PC-3 (cell line): Measurements from ENCODE around the gene PKNOX2. TPM values are rescaled to one million over a fixed set of nuclear protein-coding genes. Genes with fewer than 3 reads are reported as not detected.
A peak's percentile ranks its signal among the peaks of the same experiment; 100 is the strongest.

Source experiments
- ATAC-seq: fragments of 200-7000 bp; cut with Tn5 transposase; 2 replicates; pipeline ENCODE4 v1.9.1; 2020; ENCODE audit warnings: mild to moderate bottlenecking, moderate library complexity
- BruUV-seq: library from RNA; stranded (reverse); fragments of 400-500 nt; replicated peaks from 2 replicates; lab custom pipeline; 2021; lab: Mats Ljungman, UMichigan
- CTCF ChIA-PET: fragments of 300-600 bp; sonication (Branson Sonifier 250); formaldehyde crosslinking; loops from one replicate; lab custom pipeline; 2022; ENCODE audit warnings: antibody characterized with exemption; lab: Charles Lee
- POLR2A ChIA-PET: fragments of 300-600 bp; sonication (Branson Sonifier 250); formaldehyde crosslinking; loops from one replicate; lab custom pipeline; 2022; ENCODE audit warnings: antibody characterized with exemption; ENCODE audit not compliant: unreplicated experiment; lab: Charles Lee
- DNase-seq: peaks from one replicate; pipeline ENCODE4 v3.0.0-alpha.2; 2015
- H2AFZ ChIP-seq: fragments of 300-600 bp; sonication (generic); 2 replicates; pipeline ENCODE4 v1.6.0; 2016; ENCODE audit warnings: antibody characterized with exemption, low read length
- H3F3A ChIP-seq: fragments of 300-600 bp; sonication (generic); one replicate; pipeline ENCODE4 v1.6.0; 2017; ENCODE audit warnings: antibody characterized with exemption, low read length, control low read depth, mild to moderate bottlenecking; ENCODE audit not compliant: unreplicated experiment
- H3K27ac ChIP-seq: fragments of 300-600 bp; sonication (generic); 2 replicates; pipeline ENCODE4 v1.5.1; 2016; ENCODE audit warnings: mild to moderate bottlenecking, low read length
- H3K27me3 ChIP-seq: fragments of 300-600 bp; sonication (generic); 2 replicates; pipeline ENCODE4 v1.6.1; 2016; ENCODE audit warnings: low read length, mixed read lengths
- H3K36me3 ChIP-seq: fragments of 300-600 bp; sonication (generic); 2 replicates; pipeline ENCODE4 v1.6.1; 2016; ENCODE audit warnings: low read depth, mixed run types, low read length, mixed read lengths
- H3K4me1 ChIP-seq: fragments of 300-600 bp; sonication (generic); 2 replicates; pipeline ENCODE4 v1.5.1; 2016; ENCODE audit warnings: low read length; ENCODE audit not compliant: insufficient read depth
- H3K4me2 ChIP-seq: fragments of 300-600 bp; sonication (generic); 2 replicates; pipeline ENCODE4 v1.6.0; 2016; ENCODE audit warnings: low read length
- H3K4me3 ChIP-seq: fragments of 300-600 bp; sonication (generic); 2 replicates; pipeline ENCODE4 v1.5.1; 2016; ENCODE audit warnings: mild to moderate bottlenecking, low read length, mixed read lengths
- H3K79me2 ChIP-seq: fragments of 300-600 bp; sonication (generic); 2 replicates; pipeline ENCODE4 v1.6.1; 2017; ENCODE audit warnings: low read length, mixed read lengths
- H3K9ac ChIP-seq: fragments of 300-600 bp; sonication (generic); 2 replicates; pipeline ENCODE4 v1.6.0; 2016; ENCODE audit warnings: mild to moderate bottlenecking, low read length
- H3K9me2 ChIP-seq: fragments of 300-600 bp; sonication (generic); replicated peaks from 2 replicates; pipeline ENCODE4 v1.6.1; 2016; ENCODE audit warnings: mixed run types, low read length, mixed read lengths
- H3K9me3 ChIP-seq: fragments of 300-600 bp; sonication (generic); 2 replicates; pipeline ENCODE4 v1.6.1; 2016; ENCODE audit warnings: low read length, mixed read lengths
- H4K20me1 ChIP-seq: fragments of 300-600 bp; sonication (generic); 2 replicates; pipeline ENCODE4 v1.6.1; 2016; ENCODE audit warnings: low read length, mixed read lengths
- EZH2 ChIP-seq: fragments of 300-600 bp; sonication (generic); IDR thresholded peaks from one replicate; pipeline ENCODE4 v1.6.1; 2017; ENCODE audit warnings: antibody characterized with exemption, mild to moderate bottlenecking, low read length; ENCODE audit not compliant: unreplicated experiment
- EZH2phosphoT487 ChIP-seq: fragments of 300-600 bp; sonication (generic); IDR thresholded peaks from 2 replicates; pipeline ENCODE4 v1.6.1; 2018; ENCODE audit warnings: mild to moderate bottlenecking, antibody characterized with exemption, low read length, borderline replicate concordance
- intact Hi-C: fragments of 100-400 bp; cut with micrococcal nuclease; formaldehyde crosslinking; loops from 2 replicates; pipeline ENCODE4 v1.9.0; 2023
- total RNA-seq: library from RNA; depleted of rRNA; stranded (reverse); fragments of >200 nt; gene quantifications from 2 replicates; pipeline ENCODE4 v1.2.3, GENCODE V29; 2014
- TF ChIP-seq, protein P1 (sequence below): fragments of 300-600 bp; sonication (generic); conservative IDR thresholded peaks from 2 replicates; pipeline ENCODE4 v1.5.1; 2017; ENCODE audit warnings: antibody characterized with exemption, low read depth, mild to moderate bottlenecking, low read length

Gene PKNOX2
- total RNA-seq, 1 experiment from 2014 or later: not detected

DNA sequence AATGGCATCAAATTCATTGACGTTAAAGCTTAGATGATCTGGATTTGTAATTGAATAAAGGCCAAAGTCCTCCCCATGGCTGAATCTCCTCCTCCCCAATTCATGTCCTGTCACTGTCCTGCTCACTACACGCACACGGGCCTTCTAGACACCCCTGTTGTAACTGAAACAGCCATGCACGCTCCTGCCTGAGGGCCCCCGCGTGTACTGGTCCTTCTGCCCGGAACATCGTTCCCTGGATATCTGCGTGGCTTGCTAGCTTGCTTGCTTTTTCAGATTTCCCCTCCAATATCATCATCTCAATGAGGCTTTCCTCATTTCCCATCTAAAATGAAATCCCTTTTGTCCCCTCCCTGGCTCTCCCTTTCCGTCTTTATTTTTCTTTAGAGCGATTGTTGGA lies 15.3 kb downstream of the PKNOX2 start:
- no peaks in the 10 kb centered on the region for H3K79me2 ChIP-seq
- no TSS peak for BruUV-seq
- no peak for ATAC-seq
- H3K36me3 ChIP-seq: no peaks in the 10 kb centered on the region
- H3K4me3 ChIP-seq: no peak overlapping the region
- H3K9me2 ChIP-seq: no peaks in the 10 kb centered on the region
- TF ChIP-seq EZH2phosphoT487: no peak
- TF ChIP-seq, protein P1, sequence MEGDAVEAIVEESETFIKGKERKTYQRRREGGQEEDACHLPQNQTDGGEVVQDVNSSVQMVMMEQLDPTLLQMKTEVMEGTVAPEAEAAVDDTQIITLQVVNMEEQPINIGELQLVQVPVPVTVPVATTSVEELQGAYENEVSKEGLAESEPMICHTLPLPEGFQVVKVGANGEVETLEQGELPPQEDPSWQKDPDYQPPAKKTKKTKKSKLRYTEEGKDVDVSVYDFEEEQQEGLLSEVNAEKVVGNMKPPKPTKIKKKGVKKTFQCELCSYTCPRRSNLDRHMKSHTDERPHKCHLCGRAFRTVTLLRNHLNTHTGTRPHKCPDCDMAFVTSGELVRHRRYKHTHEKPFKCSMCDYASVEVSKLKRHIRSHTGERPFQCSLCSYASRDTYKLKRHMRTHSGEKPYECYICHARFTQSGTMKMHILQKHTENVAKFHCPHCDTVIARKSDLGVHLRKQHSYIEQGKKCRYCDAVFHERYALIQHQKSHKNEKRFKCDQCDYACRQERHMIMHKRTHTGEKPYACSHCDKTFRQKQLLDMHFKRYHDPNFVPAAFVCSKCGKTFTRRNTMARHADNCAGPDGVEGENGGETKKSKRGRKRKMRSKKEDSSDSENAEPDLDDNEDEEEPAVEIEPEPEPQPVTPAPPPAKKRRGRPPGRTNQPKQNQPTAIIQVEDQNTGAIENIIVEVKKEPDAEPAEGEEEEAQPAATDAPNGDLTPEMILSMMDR: no peak
- TF ChIP-seq EZH2: no peak
- DNase-seq: no peak
- H3K27ac ChIP-seq: no peak overlapping the region
- H3K9me3 ChIP-seq: no peaks in the 10 kb centered on the region
- H3K27me3 ChIP-seq: peaks cover 76% of the 10 kb centered on the region
- no peak overlapping the region for H3K4me2 ChIP-seq
- H3K4me1 ChIP-seq: no peaks in the 10 kb centered on the region
- ChIA-PET POLR2A (no interaction called here), CTCF (no interaction called here)
- intact Hi-C loops: no loop called here
- no peaks in the 10 kb centered on the region for H4K20me1 ChIP-seq
- no peaks in the 10 kb centered on the region for H3F3A ChIP-seq
- no peak overlapping the region for H2AFZ ChIP-seq
- H3K9ac ChIP-seq: no peak overlapping the region

DNA sequence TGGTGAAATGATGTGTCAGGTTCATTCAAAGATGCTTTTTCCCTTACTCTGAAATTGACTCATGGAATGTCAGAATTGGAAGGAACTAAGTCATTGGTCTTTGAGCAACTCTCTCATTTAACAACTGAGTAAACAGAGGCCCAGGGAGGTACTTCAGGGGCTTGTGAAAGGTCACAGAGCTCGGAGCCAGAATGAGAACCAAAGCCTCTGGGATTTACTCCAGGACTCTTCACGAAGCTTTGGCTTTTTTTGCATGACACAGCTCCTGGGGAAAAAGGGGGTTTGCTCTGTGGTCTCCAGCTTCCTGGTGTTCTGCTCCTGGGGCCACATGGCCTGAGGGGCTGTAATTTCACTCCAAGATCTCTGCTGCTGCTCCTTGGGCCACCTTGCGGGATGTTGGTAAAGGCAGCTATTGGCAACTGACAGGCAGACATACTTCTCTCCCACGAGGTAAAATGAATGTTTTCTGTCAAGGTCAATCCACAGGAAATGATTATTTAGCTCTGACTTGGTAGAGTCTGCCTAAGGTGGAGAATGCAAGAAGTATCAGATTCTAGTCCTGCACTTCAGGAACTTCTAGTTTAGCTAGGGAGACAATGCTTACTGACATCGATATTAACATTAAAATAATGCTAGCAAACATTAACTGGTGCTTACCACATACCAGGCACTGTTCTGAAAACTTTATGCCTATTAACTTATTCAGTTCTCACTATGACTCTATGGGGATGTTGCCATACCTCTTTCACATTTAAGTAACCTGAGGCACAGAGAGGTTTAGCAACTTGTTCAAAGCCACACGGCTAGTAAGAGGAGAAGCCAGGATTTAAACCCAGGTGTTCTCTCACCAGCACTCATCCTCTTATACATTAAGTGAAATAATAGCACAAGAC lies 16.1 kb downstream of the PKNOX2 start:
- DNase-seq (peak; percentile 16), ATAC-seq (no peak)
- TF ChIP-seq, protein P1: no peak
- no peak for TF ChIP-seq EZH2
- TF ChIP-seq EZH2phosphoT487: no peak
- H4K20me1 ChIP-seq: no peaks in the 10 kb centered on the region
- no peaks in the 10 kb centered on the region for H3K36me3 ChIP-seq
- no peak overlapping the region for H3K4me3 ChIP-seq
- H3K9ac ChIP-seq: no peak overlapping the region
- H2AFZ ChIP-seq: no peak overlapping the region
- H3K9me3 ChIP-seq: no peaks in the 10 kb centered on the region
- no peak overlapping the region for H3K4me2 ChIP-seq
- no peaks in the 10 kb centered on the region for H3K9me2 ChIP-seq
- H3K27ac ChIP-seq: no peak overlapping the region
- CTCF ChIA-PET: no interaction called here
- BruUV-seq: no TSS peak
- intact Hi-C loops: no loop called here
- H3K27me3 ChIP-seq: peaks cover 68% of the 10 kb centered on the region
- H3K79me2 ChIP-seq: no peaks in the 10 kb centered on the region
- no peaks in the 10 kb centered on the region for H3F3A ChIP-seq
- POLR2A ChIA-PET: no interaction called here
- no peaks in the 10 kb centered on the region for H3K4me1 ChIP-seq

DNA sequence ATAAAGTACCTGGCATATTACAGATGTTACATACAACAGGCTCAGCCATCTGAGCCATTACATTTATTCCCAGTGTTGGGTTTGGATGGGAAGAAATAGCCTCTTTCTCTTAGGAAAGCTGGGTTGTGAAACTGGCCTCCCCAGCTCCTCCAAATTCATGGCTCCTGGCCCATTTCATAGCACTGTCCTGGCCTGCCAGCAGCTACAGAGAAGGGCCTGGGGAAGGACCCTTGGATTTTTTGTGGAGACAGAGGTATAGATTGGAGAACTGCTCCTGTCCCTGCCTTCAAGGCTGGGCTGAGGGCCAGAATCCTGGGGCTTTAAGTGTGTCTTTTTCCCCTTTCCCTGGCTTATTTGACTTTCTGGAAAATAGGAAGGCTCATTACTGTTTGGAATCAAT lies 18.0 kb downstream of the PKNOX2 start:
- ChIA-PET CTCF (no interaction called here), POLR2A (no interaction called here)
- Histone ChIP-seq H3K9me3 (peaks cover 12% of the 10 kb centered on the region), H3K9ac (no peak overlapping the region), H3K9me2 (no peaks in the 10 kb centered on the region), H3K4me1 (no peaks in the 10 kb centered on the region), H3K27ac (no peak overlapping the region), H3K4me3 (no peak overlapping the region), H2AFZ (no peak overlapping the region), H3K4me2 (no peak overlapping the region), H3F3A (no peaks in the 10 kb centered on the region), H3K27me3 (peaks cover 57% of the 10 kb centered on the region), H3K36me3 (no peaks in the 10 kb centered on the region; the same call in 1 of the 2 replicates), H4K20me1 (no peaks in the 10 kb centered on the region), H3K79me2 (no peaks in the 10 kb centered on the region)
- DNase-seq (no peak), ATAC-seq (no peak)
- no TSS peak for BruUV-seq
- intact Hi-C loops: no loop called here
- TF ChIP-seq, protein P1: no peak
- TF ChIP-seq EZH2: no peak
